NCI-H2227 treated with DMSO at 0.1 percent for 48 hours (cell line): Measurements from ENCODE around the gene MID1.

Source experiments
- DNase-seq: peaks from one replicate; lab custom pipeline; 2025; lab: John Stamatoyannopoulos, UW

MID1 gene

DNA sequence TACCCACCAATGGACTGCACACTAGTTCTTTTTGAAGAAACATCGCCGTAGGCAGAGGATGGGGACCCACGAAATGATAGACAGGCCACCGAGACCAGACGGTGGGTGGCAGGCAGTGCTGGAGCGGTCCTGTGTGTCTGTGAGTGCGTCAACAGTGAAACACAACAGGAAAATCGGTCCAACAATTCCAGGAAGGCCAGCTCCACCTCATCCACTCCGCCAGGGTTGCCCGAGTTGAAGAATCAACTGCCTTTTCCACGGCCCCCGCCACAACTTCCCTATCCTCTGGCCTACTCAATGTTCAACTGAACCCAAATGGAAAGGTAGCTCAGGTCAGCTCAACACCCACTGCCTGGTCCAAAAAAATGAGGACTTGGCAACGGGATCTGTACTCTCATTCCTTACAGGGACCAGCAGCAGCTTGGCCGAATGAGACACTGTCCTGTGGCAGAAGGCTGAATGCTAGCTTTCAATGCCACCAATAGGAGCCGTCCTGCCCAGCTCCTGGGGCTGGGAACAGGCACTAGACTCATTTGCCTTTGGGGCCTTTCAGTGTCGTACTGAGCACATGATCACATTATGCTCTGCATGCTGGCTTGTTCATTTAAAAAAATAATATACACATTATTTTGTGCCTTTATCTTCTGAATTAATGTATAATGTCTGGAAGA, 43.5 kb downstream of the MID1 start:
- DNase-seq = no peak

DNA sequence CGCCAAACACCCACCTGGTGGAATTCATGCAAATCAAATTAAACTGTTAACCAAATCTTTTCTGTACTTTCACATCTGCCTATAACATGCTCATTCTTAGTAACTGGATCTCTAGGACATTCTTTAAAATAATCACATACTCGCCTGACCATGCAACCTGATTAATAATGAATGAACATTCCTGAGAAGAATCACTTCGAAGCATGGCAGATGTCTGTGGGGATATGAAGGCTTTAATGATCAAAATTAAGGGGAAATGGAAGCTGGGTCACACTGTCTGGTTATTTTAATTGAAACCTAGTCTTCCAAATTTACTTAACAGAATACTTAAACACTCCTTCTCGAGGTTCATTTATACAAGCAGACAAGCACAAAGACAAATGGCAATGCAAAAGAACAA, 44.2 kb downstream of the MID1 start:
- no peak for DNase-seq

DNA sequence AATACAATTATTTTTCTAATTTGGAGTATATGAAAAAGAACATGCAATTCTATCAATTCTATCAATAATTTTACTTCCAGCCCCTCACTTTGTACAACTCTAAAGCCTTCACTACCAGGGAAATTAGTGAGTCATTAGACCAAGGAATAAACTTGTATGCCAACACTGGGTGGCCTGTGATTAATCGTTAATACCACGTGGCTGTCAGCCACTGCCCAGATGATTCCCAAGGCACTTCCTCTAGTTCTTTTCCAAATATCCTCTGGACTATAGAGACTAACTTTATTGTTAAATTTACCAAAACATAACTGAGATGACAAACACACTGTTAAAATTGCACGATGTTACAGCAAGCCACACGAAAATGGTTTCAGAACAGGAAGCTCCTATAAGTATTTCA, 45.7 kb downstream of the MID1 start:
- no peak for DNase-seq

DNA sequence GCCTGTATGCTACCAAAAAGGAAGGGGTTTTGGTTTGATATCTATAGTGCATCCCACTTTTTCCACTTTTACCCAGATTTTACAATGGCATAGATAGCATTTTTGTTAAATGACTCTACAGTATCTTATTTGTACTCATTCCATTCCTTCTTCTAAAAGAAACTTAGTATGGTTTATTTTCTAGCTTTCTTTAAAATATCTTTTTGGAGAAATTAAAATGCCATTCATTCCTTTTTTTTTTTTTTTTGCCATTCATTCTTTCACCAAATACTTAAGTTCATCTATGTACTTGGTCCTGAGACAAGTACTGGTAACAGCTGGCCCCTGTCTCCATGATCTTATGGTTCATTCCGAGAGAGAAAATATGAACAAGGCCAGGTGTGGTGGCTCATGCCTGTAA, 49.1 kb downstream of the MID1 start:
- DNase-seq = no peak

DNA sequence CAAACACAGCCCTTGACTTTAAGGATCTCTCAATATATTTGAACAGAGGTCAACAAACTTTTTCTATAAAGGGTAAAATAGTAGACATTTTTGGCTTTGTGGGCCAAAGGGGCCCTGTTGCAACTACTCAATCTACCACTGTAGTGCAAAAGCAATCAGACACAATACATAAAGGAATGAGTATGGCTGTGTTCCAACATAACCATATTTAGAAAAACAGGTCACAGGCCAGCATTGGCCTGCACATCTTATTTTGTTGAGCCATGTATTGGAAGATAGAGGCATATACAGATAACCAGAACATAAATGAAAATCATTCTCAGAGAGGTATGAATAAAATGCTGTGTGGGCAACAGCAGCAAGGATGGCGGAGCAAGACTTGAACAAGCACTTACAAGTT, 49.8 kb downstream of the MID1 start:
- DNase-seq = no peak

DNA sequence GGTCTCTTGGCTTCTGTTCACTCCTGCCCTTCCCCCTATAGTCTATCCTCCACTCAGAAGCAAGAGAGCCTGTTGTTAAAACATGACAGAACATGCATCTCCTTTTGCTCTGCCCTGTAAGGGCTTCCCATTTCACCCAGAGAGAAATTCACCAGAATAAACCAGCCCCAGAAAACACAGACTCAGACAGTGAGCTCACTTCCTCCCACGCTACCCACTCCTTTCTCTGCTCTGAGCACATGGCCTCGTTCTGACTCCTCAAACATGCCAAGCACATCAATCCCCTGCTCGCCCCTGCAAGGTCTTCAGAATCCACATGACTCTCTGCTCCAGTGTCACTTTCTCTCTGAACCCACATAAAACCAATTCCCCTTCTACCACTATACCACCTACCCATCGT, 50.4 kb downstream of the MID1 start:
- DNase-seq = no peak

DNA sequence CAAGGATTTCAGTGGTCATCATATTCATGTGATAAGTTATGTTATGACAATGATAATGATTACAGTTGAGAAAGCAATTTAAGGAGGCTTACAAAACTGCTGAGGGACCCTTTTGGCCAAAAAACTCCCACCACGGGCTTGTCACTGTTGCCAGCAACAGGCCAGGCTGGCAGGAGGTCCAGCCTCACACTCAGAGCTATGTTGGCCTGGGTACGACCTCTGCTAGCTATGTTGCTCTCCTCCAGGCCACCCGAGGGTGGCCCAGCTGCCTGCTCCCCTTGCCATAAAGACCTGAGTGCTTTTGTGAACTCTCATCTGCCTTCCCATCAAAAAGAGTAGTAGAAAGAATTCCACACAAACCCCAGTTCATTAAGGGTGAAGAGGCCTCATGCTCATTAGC, 52.0 kb downstream of the MID1 start:
- no peak for DNase-seq

DNA sequence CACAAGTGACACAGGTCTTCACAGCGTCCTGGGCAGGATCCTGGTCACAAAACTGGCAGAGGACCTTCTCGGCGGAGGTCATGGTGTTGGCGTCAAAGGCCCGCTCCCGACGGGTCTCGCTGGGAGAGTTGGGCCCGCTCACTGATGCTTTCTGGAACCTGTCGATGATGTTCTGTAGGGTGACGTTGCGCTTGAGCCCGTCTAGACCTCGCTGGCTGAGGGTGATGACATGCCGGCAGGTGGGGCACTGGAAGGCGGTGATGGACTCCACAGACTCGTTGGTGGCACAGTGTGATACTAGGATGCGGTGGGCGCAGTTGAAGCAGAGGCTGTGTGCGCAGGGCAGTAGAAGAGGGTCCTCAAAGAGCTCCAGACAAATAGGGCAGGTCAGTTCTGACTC, 53.2 kb downstream of the MID1 start:
- no peak for DNase-seq

DNA sequence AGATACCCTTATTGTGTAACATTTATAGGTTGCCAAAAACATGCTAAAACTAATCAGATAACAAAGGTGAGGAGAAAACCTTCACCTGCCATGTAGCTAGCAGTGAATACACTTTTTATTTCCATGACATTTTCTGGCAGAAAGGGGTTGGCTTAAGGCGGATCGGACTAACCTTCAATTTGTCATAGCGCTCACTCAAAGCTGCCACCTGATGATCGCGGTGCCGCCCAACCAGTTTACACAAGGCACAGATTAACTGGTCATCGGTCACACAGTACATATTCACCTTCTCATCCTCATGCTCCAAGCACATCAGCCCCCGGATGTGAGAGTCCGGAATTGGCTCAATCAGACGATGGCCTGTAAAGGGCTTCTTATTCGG, 53.7 kb downstream of the MID1 start:
- DNase-seq = no peak

DNA sequence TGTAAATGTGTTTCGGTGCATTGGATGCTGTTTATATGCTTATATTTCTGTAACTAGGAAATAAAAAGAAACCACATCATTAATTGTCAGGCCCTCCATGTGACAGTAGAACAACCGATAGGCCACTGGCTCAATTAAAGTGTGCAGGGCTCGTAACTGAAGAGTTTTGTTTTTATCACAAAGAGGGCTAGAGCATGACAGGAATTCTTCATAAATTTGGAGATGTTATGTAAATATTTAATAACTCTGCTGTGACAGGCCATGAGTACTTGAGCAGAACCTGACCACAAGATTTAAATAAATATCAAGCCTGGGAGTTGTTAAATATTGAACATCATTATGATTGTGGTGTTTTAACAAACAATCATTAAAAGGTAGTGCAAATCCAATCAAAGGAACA, 55.9 kb downstream of the MID1 start:
- no peak for DNase-seq

DNA sequence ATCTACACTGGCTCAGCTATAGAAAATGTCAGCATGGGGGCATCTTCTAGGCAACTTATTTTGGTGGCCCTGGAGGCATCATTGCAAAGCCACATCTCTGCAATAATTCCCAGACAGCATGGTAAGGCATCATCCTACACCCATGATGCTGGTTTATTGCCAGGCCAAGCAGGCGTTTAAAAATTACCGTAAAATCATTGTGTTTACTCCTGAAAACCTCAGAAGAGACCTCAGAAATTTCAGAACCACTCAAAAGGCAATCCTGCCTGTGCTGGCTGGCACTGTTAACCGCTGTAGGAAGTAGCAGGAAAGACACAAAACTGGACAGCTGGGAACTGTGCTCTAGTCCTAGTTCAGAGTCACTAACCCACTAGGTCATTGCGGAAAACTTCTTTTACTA, 63.2 kb downstream of the MID1 start:
- no peak for DNase-seq

DNA sequence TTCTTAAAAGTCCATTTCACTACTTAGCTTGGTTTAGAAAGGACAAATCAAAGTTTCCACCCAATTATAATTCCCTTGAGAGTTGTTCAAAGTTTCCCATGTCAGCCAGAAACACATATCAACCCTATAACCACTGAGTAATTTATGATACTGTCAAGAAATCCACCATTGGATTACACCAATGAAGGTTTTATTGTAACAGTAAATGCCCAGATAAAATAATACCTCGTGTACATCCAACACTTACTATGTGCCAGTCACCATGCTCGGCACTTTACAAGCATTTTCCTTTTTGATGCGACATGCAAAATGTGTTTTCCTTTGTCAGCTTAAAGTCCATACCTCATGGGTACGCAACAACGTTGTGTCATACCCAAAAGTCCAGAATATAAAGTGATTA, 64.0 kb downstream of the MID1 start:
- DNase-seq = no peak

DNA sequence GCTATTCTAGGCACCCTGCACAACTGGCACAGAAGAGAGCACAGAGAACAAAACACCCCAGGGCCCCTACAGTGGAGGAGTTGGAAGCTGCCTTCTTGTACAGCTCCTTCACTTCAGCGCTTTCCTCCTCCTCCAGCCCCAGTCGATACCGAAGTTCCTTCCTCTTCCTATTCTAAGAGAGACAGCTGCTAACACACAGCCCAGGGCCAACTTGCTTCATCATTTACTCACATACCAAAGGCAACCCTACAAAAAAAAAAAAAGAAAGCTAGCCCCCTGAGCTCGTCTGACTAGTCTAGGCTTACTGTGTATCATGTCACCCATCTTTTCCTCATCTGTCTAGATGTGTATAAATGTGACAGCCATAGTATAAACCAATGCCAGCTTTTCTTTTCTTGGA, 64.5 kb downstream of the MID1 start:
- DNase-seq = no peak

DNA sequence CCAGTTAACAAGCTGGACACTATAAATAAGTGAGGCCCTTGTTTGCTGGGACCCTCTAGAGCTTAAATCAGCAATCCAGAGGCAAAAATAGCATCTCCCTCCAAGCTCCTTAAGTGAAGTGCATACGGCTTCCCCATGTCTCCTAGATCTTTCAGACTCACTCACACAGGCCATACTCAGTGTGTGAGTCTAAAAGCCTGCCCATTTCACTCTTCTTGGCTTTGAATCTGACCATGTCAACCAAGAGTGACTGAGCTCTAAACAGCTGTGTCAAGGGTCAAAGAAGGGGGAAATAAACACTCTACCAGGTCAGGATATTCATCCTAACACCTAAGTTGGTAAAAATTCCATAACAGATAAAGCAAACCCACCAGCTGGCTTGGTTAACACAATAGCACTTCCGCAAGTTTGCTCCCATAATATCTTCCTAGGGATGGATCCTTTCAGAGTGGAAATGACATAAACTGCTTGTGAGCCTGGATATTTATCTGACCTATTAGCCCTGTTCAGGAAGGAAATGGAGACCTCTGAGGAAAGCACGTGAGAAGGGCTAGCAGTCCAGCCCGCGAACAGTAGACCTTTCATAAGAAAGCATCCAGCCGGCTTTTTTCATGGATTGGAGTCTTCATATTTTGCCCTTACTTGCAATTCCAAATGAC, 65.6 kb downstream of the MID1 start:
- DNase-seq = no peak

DNA sequence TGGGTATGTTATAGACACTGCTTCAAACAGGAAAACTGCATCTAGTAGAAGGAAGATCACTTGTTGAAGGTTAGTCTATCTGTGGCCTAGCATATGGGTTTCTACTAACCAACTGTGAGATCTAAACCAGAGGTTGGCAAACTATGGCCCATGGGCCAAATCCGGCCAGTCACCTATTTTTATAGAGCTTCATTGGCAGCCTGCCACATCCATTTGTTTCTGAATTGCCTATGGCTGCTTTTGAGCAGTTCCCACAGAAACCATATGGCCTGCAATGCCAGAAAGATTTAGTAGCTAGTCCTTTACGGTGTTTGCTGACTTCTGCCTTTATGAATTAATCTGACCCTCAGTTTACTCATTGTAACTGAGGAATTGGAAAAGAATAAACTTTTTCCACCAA, 71.1 kb downstream of the MID1 start:
- DNase-seq = no peak

DNA sequence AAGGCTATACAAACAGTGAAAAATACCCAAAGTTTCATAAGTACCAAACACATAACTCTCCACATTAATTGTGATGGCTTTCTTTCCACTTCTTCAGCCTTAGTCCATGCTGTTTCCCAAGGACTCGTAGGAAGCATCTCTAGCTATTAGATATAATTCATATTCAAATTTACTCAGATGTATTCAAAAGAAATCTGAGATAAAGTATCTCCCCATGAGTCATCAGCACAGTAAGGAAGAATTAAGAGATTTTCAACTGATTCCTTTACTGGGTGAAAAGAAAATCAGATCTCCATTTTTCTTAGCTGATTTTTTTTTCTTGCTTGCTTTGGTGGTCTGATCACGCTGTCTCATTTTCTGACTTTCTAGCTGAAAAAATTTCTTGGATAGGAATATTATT, 71.7 kb downstream of the MID1 start:
- no peak for DNase-seq

DNA sequence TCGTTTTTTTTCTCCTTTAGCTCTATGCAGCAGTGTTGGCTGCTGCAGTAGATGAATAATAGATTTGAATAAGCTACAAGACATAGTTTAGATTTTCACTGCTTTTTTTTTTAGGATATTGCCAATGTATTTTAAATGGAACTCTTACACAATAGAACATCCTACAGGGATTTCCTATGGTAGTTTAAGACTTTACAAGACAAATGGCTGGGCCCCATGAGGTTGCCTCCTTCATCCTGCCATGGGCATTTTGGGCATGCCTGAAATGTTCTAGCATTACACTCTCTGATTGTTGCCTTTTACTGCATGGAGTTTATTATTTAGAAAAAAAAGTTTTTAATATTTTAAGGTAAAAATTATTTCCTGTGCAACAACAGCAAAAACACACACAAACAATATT, 74.5 kb downstream of the MID1 start:
- DNase-seq = no peak

DNA sequence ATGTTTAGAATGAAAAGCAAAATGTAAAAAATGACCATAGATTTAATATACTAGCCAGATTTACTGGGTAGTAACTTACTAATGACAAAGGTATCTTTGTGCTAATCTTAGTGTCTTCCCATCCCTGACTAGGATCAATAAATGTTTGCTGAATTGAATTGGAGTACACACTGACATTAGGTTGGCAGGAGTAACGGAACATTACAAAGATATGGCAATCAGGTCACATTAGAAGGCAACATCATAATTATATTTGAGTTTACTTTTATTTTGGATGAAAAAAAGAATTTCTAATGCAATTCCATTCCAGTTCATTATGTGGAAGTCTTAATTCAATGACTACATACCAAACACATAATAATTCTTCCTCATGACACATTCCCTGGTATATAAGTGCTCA, 77.8 kb downstream of the MID1 start:
- DNase-seq = no peak

DNA sequence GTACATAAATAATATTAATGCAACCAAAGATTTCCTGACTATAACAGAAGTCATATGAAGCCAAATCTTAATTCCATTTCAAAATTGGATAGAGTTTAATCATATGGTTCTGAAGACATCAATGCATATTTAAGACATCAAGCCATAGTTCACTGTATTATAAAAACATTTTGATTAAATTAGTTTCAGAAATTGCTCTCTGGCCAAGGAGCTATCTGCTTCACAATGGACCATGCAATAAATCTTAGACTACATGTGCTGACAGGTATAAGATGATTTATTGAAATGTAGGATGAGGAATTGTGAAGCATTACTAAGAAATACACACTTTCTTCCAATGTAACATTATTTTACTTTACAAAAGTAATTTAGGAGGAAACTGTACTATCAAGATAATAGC, 81.6 kb downstream of the MID1 start:
- no peak for DNase-seq

DNA sequence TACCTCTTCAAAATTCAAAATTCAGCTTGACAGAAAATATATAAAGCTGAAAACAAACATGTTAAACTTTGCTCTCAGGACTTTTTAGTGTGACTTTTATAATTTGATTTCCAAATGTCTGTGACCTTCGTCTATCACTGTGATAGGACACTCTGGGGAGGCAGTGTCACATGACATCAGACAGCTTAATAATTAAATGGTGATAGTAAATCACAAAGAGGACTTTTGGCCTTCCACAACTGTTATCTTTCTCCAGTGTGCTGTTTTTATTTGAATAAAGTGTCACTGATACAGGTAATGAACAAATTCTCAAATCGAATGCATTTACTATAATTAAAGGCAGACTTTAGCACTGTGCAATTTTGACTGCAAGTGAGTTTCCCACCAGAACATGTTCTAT, 83.1 kb downstream of the MID1 start:
- no peak for DNase-seq

DNA sequence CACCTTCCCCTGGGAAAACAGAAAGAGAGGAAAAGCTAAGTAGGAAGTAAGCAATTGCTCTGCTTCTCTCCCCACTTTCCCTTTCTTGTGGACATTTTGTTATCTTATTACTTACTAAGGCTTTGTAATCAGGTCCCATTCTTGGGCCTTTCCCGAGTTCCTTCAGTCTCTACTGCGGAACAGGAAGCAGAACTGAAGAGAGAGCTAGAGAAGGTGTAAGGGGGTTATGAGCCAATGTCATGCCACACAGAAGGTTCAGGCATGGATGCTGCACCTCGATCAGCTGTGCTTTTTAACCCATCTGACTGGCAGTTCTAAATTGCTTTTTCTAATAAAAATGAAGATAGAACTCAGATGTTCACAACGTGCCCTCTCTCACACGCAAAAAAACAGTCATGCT, 83.6 kb downstream of the MID1 start:
- DNase-seq = no peak

DNA sequence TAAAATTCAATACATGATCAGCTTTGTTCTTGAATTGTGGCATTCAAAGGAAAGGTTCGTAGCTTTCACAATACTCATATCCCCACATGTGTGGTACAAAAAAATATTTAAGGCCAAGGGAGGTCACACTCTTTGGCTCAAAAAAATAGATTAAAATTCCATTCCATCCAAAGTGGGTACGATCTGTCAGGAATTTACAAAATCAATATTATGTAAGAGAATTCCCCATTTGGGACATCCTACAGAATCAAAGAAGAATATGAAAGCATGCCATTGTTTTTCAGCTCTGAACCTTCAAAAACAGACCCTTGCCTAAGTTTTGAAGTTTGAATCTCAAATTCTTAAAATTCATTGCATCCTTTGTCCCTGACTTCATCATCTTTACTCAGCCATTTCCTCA, 85.8 kb downstream of the MID1 start:
- no peak for DNase-seq

DNA sequence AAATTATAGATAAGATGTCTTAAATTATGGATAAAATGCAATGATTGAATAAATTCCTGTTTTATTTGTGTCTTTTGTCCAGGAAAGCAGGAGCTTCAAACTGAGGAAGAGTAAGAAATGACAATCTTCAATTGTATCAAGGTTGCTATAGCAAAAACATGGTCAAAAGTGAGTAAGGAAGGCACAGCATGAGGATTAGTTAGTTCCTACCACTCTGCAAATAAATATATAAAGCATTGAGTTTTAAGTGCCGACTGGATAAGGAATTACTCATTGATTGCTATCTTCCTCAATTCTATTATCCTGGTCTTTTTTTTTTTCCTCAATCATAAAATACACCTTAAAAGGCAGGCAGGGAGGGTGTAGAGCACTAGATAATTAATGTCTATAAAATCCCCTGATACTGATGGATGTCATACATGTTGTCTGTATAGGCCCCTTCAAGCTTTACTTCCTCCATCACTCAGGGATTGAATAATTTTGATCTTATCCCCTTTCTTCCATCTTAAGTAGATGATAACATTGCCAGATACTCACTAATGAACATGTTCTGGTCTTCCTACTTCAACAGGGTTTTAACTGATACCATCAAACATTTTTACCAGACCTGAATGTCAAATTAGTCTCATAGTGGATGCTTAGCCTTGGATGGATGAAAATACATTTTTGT, 86.6 kb downstream of the MID1 start:
- no peak for DNase-seq

DNA sequence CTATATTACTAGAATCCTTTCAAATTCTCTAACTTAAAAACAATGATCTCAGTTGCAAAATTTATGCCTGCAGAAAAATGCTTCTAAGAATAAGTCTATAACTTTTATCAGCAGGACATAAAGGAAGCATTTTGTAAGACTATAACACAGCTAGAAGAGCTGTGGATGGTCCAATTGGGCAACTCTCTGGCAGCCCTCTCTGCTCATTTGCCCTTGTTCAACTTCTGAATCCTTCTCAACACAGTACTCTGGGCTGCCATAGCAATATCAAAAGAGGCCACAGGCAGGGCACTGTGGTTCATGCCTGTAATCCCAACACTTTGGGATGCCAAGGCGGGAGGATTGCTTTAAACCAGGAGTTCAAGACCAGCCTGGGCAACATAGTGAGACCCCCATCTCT, 88.5 kb downstream of the MID1 start:
- DNase-seq = no peak
